Measurements from ENCODE around the gene GAS6. TPM values are rescaled to one million over a fixed set of nuclear protein-coding genes. Genes with fewer than 3 reads are reported as not detected.

The GAS6 gene
- total RNA-seq, 1 experiment from 2014 or later: 49.4 TPM

GRCh38 chr13:113791761-113792160, 72.1 kb downstream of the GAS6 start:
- POLR2A ChIA-PET: no interaction called here
- no peak overlapping the region for H3K4me2 ChIP-seq (ENCODE audit: low read length)
- ATAC-seq: no peak
- no peaks in the 10 kb centered on the region for H3K4me1 ChIP-seq (ENCODE audit: control insufficient read depth in 1 of 2, insufficient read depth in 2 of 2, low read length in 2 of 2)
- TF ChIP-seq SP1 (IDR thresholded peaks at IDR 0.05; ENCODE audit: low read depth): no peak
- TF ChIP-seq EZH2 (IDR thresholded peaks at IDR 0.05): no peak
- no peak for TF ChIP-seq POLR2AphosphoS5 (IDR thresholded peaks at IDR 0.05; ENCODE audit: low read depth, low read length)
- no peak for TF ChIP-seq TCF7L2 (IDR thresholded peaks at IDR 0.05; ENCODE audit: borderline replicate concordance, extremely low read depth, insufficient read depth, insufficient read length)
- no peak for TF ChIP-seq ZFX (IDR thresholded peaks at IDR 0.05)
- no peak for TF ChIP-seq FOSL1 (IDR thresholded peaks at IDR 0.05; ENCODE audit: low read depth)
- no peak for TF ChIP-seq ATF3 (IDR thresholded peaks at IDR 0.05)
- TF ChIP-seq CTCF (IDR thresholded peaks at IDR 0.05 in 2 of 3, conservative IDR thresholded peaks at IDR 0.05 in 1 of 3; ENCODE audit: borderline replicate concordance in 1 of 3, insufficient read depth in 1 of 3, low read depth in 2 of 3, low read length in 2 of 3): no peak
- TF ChIP-seq MAX (IDR thresholded peaks at IDR 0.05): no peak
- TF ChIP-seq SIN3A (IDR thresholded peaks at IDR 0.05; ENCODE audit: low read depth): no peak
- TF ChIP-seq EGR1 (IDR thresholded peaks at IDR 0.05; ENCODE audit: low read depth): no peak
- TF ChIP-seq ZNF274 (IDR thresholded peaks at IDR 0.05; ENCODE audit: low read depth, low read length): no peak
- no peak for TF ChIP-seq SRF (IDR thresholded peaks at IDR 0.05; ENCODE audit: low read depth)
- no peak for TF ChIP-seq REST (IDR thresholded peaks at IDR 0.05; ENCODE audit: low read depth)
- no peak for TF ChIP-seq YY1 (IDR thresholded peaks at IDR 0.05; ENCODE audit: extremely low read depth, insufficient replicate concordance, low read depth, low read length)
- TF ChIP-seq POLR2A (IDR thresholded peaks at IDR 0.05; ENCODE audit: borderline replicate concordance, extremely low read depth, insufficient read depth, insufficient read length): no peak
- RAD21 ChIA-PET (ENCODE audit: low non-redundant PET in 1 of 2, low total read pairs in 2 of 2, uncharacterized antibody in 2 of 2, unreplicated experiment in 2 of 2): no interaction called here
- H3K4me3 ChIP-seq (replicated peaks in 1 of 2; ENCODE audit: low read depth in 1 of 2, low read length in 2 of 2): no peak overlapping the region
- H3K9ac ChIP-seq (ENCODE audit: low read length): no peak overlapping the region
- no peaks in the 10 kb centered on the region for H3K9me3 ChIP-seq (ENCODE audit: control insufficient read depth in 1 of 2, insufficient read depth in 1 of 2, low read depth in 1 of 2, low read length in 2 of 2)
- no peak overlapping the region for H2AFZ ChIP-seq (ENCODE audit: low read depth, low read length, poor library complexity, severe bottlenecking)
- CTCF ChIA-PET: no interaction called here
- no peaks in the 10 kb centered on the region for H4K20me1 ChIP-seq (ENCODE audit: insufficient read depth)
- intact Hi-C loops (cut with micrococcal nuclease): no loop called here
- H3K27ac ChIP-seq (ENCODE audit: low read depth, low read length): no peak overlapping the region
- H3K79me2 ChIP-seq (ENCODE audit: insufficient read depth, low read length): no peaks in the 10 kb centered on the region
- DNase-seq (ENCODE audit: low read depth, low spot score): no peak
- no TSS peak for BruUV-seq (replicated peaks)
- H3K36me3 ChIP-seq (ENCODE audit: control insufficient read depth in 1 of 2, insufficient read depth in 2 of 2, low read length in 2 of 2): no peaks in the 10 kb centered on the region
- no peaks in the 10 kb centered on the region for H3K9me2 ChIP-seq (ENCODE audit: insufficient read depth)
- no peaks in the 10 kb centered on the region for H3K27me3 ChIP-seq (ENCODE audit: insufficient read depth, low read length)

Measured in HCT116 (cell line).